Measurements from ENCODE around the gene PPP1R12C. TPM values are rescaled to one million over a fixed set of nuclear protein-coding genes. Genes with fewer than 3 reads are reported as not detected.

Gene PPP1R12C
- total RNA-seq, 4 donors from 2014 or later: 22.6 to 28.2 (median 26.2) TPM

GRCh38 chr19:55042344-55042678, 75.1 kb downstream of the PPP1R12C start:
- no peak for ATAC-seq
- TF ChIP-seq POLR2A (IDR thresholded peaks at IDR 0.05): no peak
- TF ChIP-seq CTCF (IDR thresholded peaks at IDR 0.05 in 4 of 5, conservative IDR thresholded peaks at IDR 0.05 in 1 of 5): no peak
- Histone ChIP-seq H3K9me3 (no peaks in the 10 kb centered on the region), H3K27me3 (no peaks in the 10 kb centered on the region), H3K4me3 (no peak overlapping the region), H3K4me1 (no peaks in the 10 kb centered on the region), H3K27ac (no peak overlapping the region), H3K36me3 (peaks cover 0 to 47% of the 10 kb centered on the region in 2 donors)
- in situ Hi-C loops (cut with MboI; ENCODE audit: low sequenced_read_pairs in 4 of 4): no loop called here
- intact Hi-C loops (cut with DNase I; ENCODE audit: low total_unique reads): no loop called here
- DNase-seq: no peak

- no peaks in the 10 kb centered on the region for H3K27me3 ChIP-seq
- no peak for DNase-seq
- H3K4me3 ChIP-seq: no peak overlapping the region
- no peaks in the 10 kb centered on the region for H3K4me1 ChIP-seq
- H3K9me3 ChIP-seq: no peaks in the 10 kb centered on the region
- intact Hi-C loops (cut with DNase I; ENCODE audit: low total_unique reads) (no loop called here), in situ Hi-C loops (cut with MboI; ENCODE audit: low sequenced_read_pairs in 4 of 4) (no loop called here)
- H3K36me3 ChIP-seq: peaks cover 0 to 41% of the 10 kb centered on the region in 2 donors
- TF ChIP-seq CTCF (IDR thresholded peaks at IDR 0.05 in 4 of 5, conservative IDR thresholded peaks at IDR 0.05 in 1 of 5): no peak
- no peak for TF ChIP-seq POLR2A (IDR thresholded peaks at IDR 0.05)
- no peak overlapping the region for H3K27ac ChIP-seq
- no peak for ATAC-seq
Observed at GRCh38 chr19:55041627-55042343, 75.7 kb downstream of the PPP1R12C start.

- TF ChIP-seq CTCF (IDR thresholded peaks at IDR 0.05 in 4 of 5, conservative IDR thresholded peaks at IDR 0.05 in 1 of 5): no peak
- TF ChIP-seq POLR2A (IDR thresholded peaks at IDR 0.05): no peak
- intact Hi-C loops (cut with DNase I; ENCODE audit: low total_unique reads): no loop called here
Observed at GRCh38 chr19:55041244-55041626, 76.2 kb downstream of the PPP1R12C start.

More at GRCh38 chr19:55041244-55041626, 76.2 kb downstream of the PPP1R12C start:
- H3K36me3 ChIP-seq: peaks cover 0 to 36% of the 10 kb centered on the region in 2 donors
- no peak overlapping the region for H3K27ac ChIP-seq
- in situ Hi-C loops (cut with MboI; ENCODE audit: low sequenced_read_pairs in 4 of 4): no loop called here
- ATAC-seq (no peak), DNase-seq (no peak)
- no peaks in the 10 kb centered on the region for H3K4me1 ChIP-seq
- no peaks in the 10 kb centered on the region for H3K9me3 ChIP-seq
- no peak overlapping the region for H3K4me3 ChIP-seq
- H3K27me3 ChIP-seq: no peaks in the 10 kb centered on the region

Small RNA genes lying within 50 kb of the gene (microRNA-seq; reads per million reads assigned to microRNA genes)
- 0 reads per million in 2 donors for gene MIR7975 (ENCODE audit: borderline replicate concordance in 2 of 2)

Other genes with a start within 250 kb of the PPP1R12C start
- 1 to 10 TPM in 1 of 4 donors, under 1 TPM in 2, not detected in 1; 0.33 to 2.0 (median 0.41) TPM for gene FCAR, start 243.4 kb downstream of the PPP1R12C start, total RNA-seq
- not detected for gene NCR1, start 211.5 kb downstream of the PPP1R12C start, total RNA-seq
- not detected for gene NLRP7, start 170.1 kb downstream of the PPP1R12C start, total RNA-seq
- gene NLRP2, start 151.3 kb downstream of the PPP1R12C start, total RNA-seq: under 1 TPM in 1 of 4 donors, not detected in 3; 0.23 TPM
- under 1 TPM in 1 of 4 donors, not detected in 3; 0.16 TPM for gene GP6, start 79.4 kb downstream of the PPP1R12C start, total RNA-seq
- 10 to 100 TPM in 1 of 4 donors, 1 to 10 TPM in 3; 5.2 to 10.5 (median 7.6) TPM for gene RDH13, start 54.5 kb downstream of the PPP1R12C start, total RNA-seq
- gene EPS8L1, start 41.8 kb downstream of the PPP1R12C start, total RNA-seq: 1 to 10 TPM in 2 of 4 donors, under 1 TPM in 2; 0.25 to 2.4 (median 1.3) TPM
- 1,000 to 10,000 TPM; 2,342 to 9,166 (median 6,627) TPM for gene TNNT1, start 31.6 kb upstream of the PPP1R12C start, total RNA-seq
- 1 to 10 TPM; 1.6 to 6.2 (median 5.5) TPM for gene TNNI3, start 40.1 kb upstream of the PPP1R12C start, total RNA-seq
- under 1 TPM in 1 of 4 donors, not detected in 3; 0.39 TPM for gene DNAAF3, start 49.0 kb upstream of the PPP1R12C start, total RNA-seq
- gene SYT5, start 62.7 kb upstream of the PPP1R12C start, total RNA-seq: not detected
- gene PTPRH, start 91.9 kb upstream of the PPP1R12C start, total RNA-seq: under 1 TPM; 0.39 to 0.56 (median 0.48) TPM
- 1 to 10 TPM in 3 of 4 donors, under 1 TPM in 1; 0.87 to 5.0 (median 1.7) TPM for gene TMEM86B, start 111.1 kb upstream of the PPP1R12C start, total RNA-seq
- 10 to 100 TPM; 14.6 to 47.9 (median 39.6) TPM for gene PPP6R1, start 141.4 kb upstream of the PPP1R12C start, total RNA-seq
- gene HSPBP1, start 162.5 kb upstream of the PPP1R12C start, total RNA-seq: 10 to 100 TPM; 18.5 to 41.7 (median 36.7) TPM
- gene BRSK1, start 166.4 kb upstream of the PPP1R12C start, total RNA-seq: not detected
- 1 to 10 TPM in 1 of 4 donors, under 1 TPM in 1, not detected in 2; 0.40 to 3.3 TPM for gene TMEM150B, start 207.7 kb upstream of the PPP1R12C start, total RNA-seq
- gene KMT5C, start 222.2 kb upstream of the PPP1R12C start, total RNA-seq: 1 to 10 TPM; 2.5 to 5.4 (median 4.5) TPM
- gene COX6B2, start 237.1 kb upstream of the PPP1R12C start, total RNA-seq: not detected
- gene GARIN5B, start 245.6 kb upstream of the PPP1R12C start, total RNA-seq: not detected

Measured in gastrocnemius medialis (tissue), 4 donors.